GM10847 (cell line): ENCODE results near the gene KLHL15.

ENCODE experiments used
- POLR2A ChIP-seq: IDR thresholded peaks from 2 replicates; pipeline ENCODE4 v1.6.1; 2011; ENCODE audit not compliant: insufficient read length; ENCODE audit errors: extremely low read depth

KLHL15 gene

GRCh38 chrX:24027086-24027485, at the start of gene KLHL15:
Gene KLHL15 (minus strand): TSS chrX:24027186. CDS start chrX:24006693, 20,493 bp downstream.
- TF ChIP-seq POLR2A: no peak

- no peak for TF ChIP-seq POLR2A
Measured at GRCh38 chrX:24069877-24070276, 42.9 kb upstream of the KLHL15 start.

- TF ChIP-seq POLR2A: no peak
Measured at GRCh38 chrX:24063488-24063887, 36.5 kb upstream of the KLHL15 start.

- no peak for TF ChIP-seq POLR2A
Measured at GRCh38 chrX:24055043-24055356, 28.0 kb upstream of the KLHL15 start.

GRCh38 chrX:24054182-24055042, 27.4 kb upstream of the KLHL15 start, which contains the start of gene EIF2S3:
Gene EIF2S3 (plus strand): TSS chrX:24054956. CDS start chrX:24054969, 13 bp downstream.
- peak; percentile 84 for TF ChIP-seq POLR2A

- no peak for TF ChIP-seq POLR2A
Measured at GRCh38 chrX:24037729-24038128, 10.7 kb upstream of the KLHL15 start.

GRCh38 chrX:24034485-24034884, 7.5 kb upstream of the KLHL15 start:
- no peak for TF ChIP-seq POLR2A

- TF ChIP-seq POLR2A: no peak
Measured at GRCh38 chrX:24030597-24030996, 3.6 kb upstream of the KLHL15 start.

GRCh38 chrX:24027985-24028384, 999 bp upstream of the KLHL15 start:
- no peak for TF ChIP-seq POLR2A

GRCh38 chrX:24026432-24026831, 554 bp downstream of the KLHL15 start:
- no peak for TF ChIP-seq POLR2A

- no peak for TF ChIP-seq POLR2A
Measured at GRCh38 chrX:24025741-24026403, 1.1 kb downstream of the KLHL15 start.

- TF ChIP-seq POLR2A: peak; percentile 96
Measured at GRCh38 chrX:24024819-24025740, 1.9 kb downstream of the KLHL15 start.

GRCh38 chrX:24023972-24024669, 2.9 kb downstream of the KLHL15 start:
- TF ChIP-seq POLR2A: no peak

GRCh38 chrX:24023544-24023943, 3.4 kb downstream of the KLHL15 start:
- no peak for TF ChIP-seq POLR2A
